GM23338 (cell line): Measurements from ENCODE around the gene IFTAP. TPM values are rescaled to one million over a fixed set of nuclear protein-coding genes. Genes with fewer than 3 reads are reported as not detected.

Experiments
- ATAC-seq: fragments of 200-7000 bp; cut with Tn5 transposase; 3 replicates; pipeline ENCODE4 v1.9.1; 2020
- DNase-seq: peaks from one replicate; pipeline ENCODE4 v3.0.0-alpha.2; 2015; ENCODE audit warnings: low spot score
- H2AFZ ChIP-seq: fragments of 200-600 bp; sonication (generic); 2 replicates; pipeline ENCODE4 v1.8.0; 2016; ENCODE audit warnings: antibody characterized with exemption, mild to moderate bottlenecking, moderate library complexity
- H3F3A ChIP-seq: fragments of 200-600 bp; sonication (generic); replicated peaks from 2 replicates; pipeline ENCODE4 v1.8.0; 2017; ENCODE audit warnings: antibody characterized with exemption, mixed run types, low read depth
- H3K27ac ChIP-seq: fragments of 200-600 bp; sonication (generic); 2 replicates; pipeline ENCODE4 v1.6.1; 2016; ENCODE audit warnings: low read depth
- H3K27me3 ChIP-seq: fragments of 200-600 bp; sonication (generic); 2 replicates; pipeline ENCODE4 v1.8.0; 2016; ENCODE audit warnings: mild to moderate bottlenecking, mixed run types, moderate library complexity; ENCODE audit not compliant: insufficient read depth
- H3K36me3 ChIP-seq: fragments of 200-600 bp; sonication (generic); 2 replicates; pipeline ENCODE4 v1.8.0; 2016; ENCODE audit warnings: mild to moderate bottlenecking; ENCODE audit not compliant: insufficient read depth
- H3K4me1 ChIP-seq: fragments of 200-600 bp; sonication (generic); 2 replicates; pipeline ENCODE4 v1.8.0; 2016; ENCODE audit warnings: mild to moderate bottlenecking, moderate library complexity; ENCODE audit not compliant: insufficient read depth
- H3K4me2 ChIP-seq: fragments of 200-600 bp; sonication (generic); 2 replicates; pipeline ENCODE4 v1.7.1; 2017; ENCODE audit warnings: mixed run types
- H3K4me3 ChIP-seq: fragments of 200-600 bp; sonication (generic); 2 replicates; pipeline ENCODE4 v1.6.1; 2016; ENCODE audit warnings: mixed run types
- H3K79me2 ChIP-seq: fragments of 200-600 bp; sonication (generic); replicated peaks from 2 replicates; pipeline ENCODE4 v1.8.0; 2017; ENCODE audit warnings: mild to moderate bottlenecking; ENCODE audit not compliant: insufficient read depth
- H3K9me2 ChIP-seq: fragments of 200-600 bp; sonication (generic); 2 replicates; pipeline ENCODE4 v1.8.0; 2017; ENCODE audit not compliant: insufficient read depth
- H4K20me1 ChIP-seq: fragments of 200-600 bp; sonication (generic); replicated peaks from 2 replicates; pipeline ENCODE4 v1.8.0; 2017; ENCODE audit warnings: mild to moderate bottlenecking; ENCODE audit not compliant: insufficient read depth
- H3K27ac Mint-ChIP-seq: 2 replicates; pipeline ENCODE4 v1.8.0; 2020; ENCODE audit warnings: inconsistent platforms, mild to moderate bottlenecking, moderate library complexity, mixed read lengths
- H3K27me3 Mint-ChIP-seq: 3 replicates; pipeline ENCODE4 v1.8.0; 2022; ENCODE audit warnings: low read depth, mild to moderate bottlenecking, moderate library complexity, mixed read lengths, inconsistent platforms; ENCODE audit not compliant: insufficient read depth, poor library complexity
- H3K36me3 Mint-ChIP-seq: 3 replicates; pipeline ENCODE4 v1.8.0; 2021; ENCODE audit warnings: low read depth, mild to moderate bottlenecking, inconsistent platforms, moderate library complexity, mixed read lengths
- H3K4me1 Mint-ChIP-seq: 3 replicates; pipeline ENCODE4 v1.8.0; 2020; ENCODE audit warnings: mild to moderate bottlenecking, inconsistent platforms, mixed read lengths
- H3K4me3 Mint-ChIP-seq: 3 replicates; pipeline ENCODE4 v1.8.0; 2021; ENCODE audit warnings: moderate library complexity, mild to moderate bottlenecking, inconsistent platforms, mixed read lengths
- H3K9me3 Mint-ChIP-seq: 3 replicates; pipeline ENCODE4 v1.8.0; 2020; ENCODE audit warnings: moderate library complexity, mild to moderate bottlenecking, inconsistent platforms, mixed read lengths
- CREB1 ChIP-seq: fragments of 250-450 bp; sonication (Bioruptor Pico); IDR thresholded peaks from 2 replicates; pipeline ENCODE4 v1.5.0; 2020; ENCODE audit warnings: low read depth, mild to moderate bottlenecking, moderate library complexity
- CTCF ChIP-seq, 2 experiments: fragments of 200-600 bp in 1 of 2; sonication (generic) in 1 of 2; conservative IDR thresholded peaks; 2 replicates each; pipeline versions ENCODE4 v1.5.1 to v1.6.1; 2016 to 2017; ENCODE audit warnings: antibody characterized with exemption in 2 of 2, low read depth in 2 of 2, mild to moderate bottlenecking in 2 of 2, moderate library complexity in 1 of 2
- EZH2 ChIP-seq: fragments of 200-600 bp; sonication (generic); IDR thresholded peaks from one replicate; pipeline ENCODE4 v1.8.0; 2017; ENCODE audit warnings: antibody characterized with exemption, mild to moderate bottlenecking, low read depth; ENCODE audit not compliant: unreplicated experiment
- EZH2phosphoT487 ChIP-seq: fragments of 200-600 bp; sonication (generic); IDR thresholded peaks from one replicate; pipeline ENCODE4 v1.8.1; 2018; ENCODE audit warnings: antibody characterized with exemption; ENCODE audit not compliant: unreplicated experiment
- JUNB ChIP-seq: IDR thresholded peaks from one replicate; pipeline ENCODE4 v1.6.1; 2016; ENCODE audit warnings: antibody characterized with exemption; ENCODE audit not compliant: unreplicated experiment
- NANOG ChIP-seq: IDR thresholded peaks from 2 replicates; pipeline ENCODE4 v1.6.1; 2016; ENCODE audit warnings: antibody characterized with exemption, borderline replicate concordance
- POLR2AphosphoS5 ChIP-seq: IDR thresholded peaks from 2 replicates; pipeline ENCODE4 v1.6.1; 2016; ENCODE audit warnings: antibody characterized with exemption, low read depth
- STAT1 ChIP-seq: IDR thresholded peaks from one replicate; pipeline ENCODE4 v1.6.1; 2016; ENCODE audit warnings: antibody characterized with exemption; ENCODE audit not compliant: unreplicated experiment
- ZNF114 ChIP-seq: fragments of 250-450 bp; sonication (Bioruptor Pico); IDR thresholded peaks from 2 replicates; pipeline ENCODE4 v1.5.0; 2020; ENCODE audit warnings: mild to moderate bottlenecking, moderate library complexity
- ZNF462 ChIP-seq: fragments of 250-450 bp; sonication (Bioruptor Pico); IDR thresholded peaks from 2 replicates; pipeline ENCODE4 v1.5.0; 2020; ENCODE audit warnings: mild to moderate bottlenecking, moderate library complexity
- polyA plus RNA-seq: library from polyadenylated mRNA; unstranded; fragments of >200 nt; fragmentation: Nextera tagmentation; extraction: Ambion mirVana; gene quantifications from 2 replicates; pipeline ENCODE4 v1.2.1, GENCODE V29; 2016
- total RNA-seq: library from RNA; depleted of rRNA; stranded (reverse); fragments of >200 nt; shearing (Covaris generic); gene quantifications from 2 replicates; pipeline ENCODE4 v1.2.3, GENCODE V29; 2014
- TF ChIP-seq, protein P1 (sequence below): IDR thresholded peaks from one replicate; pipeline ENCODE4 v1.6.1; 2018; ENCODE audit warnings: antibody characterized with exemption; ENCODE audit not compliant: unreplicated experiment
- TF ChIP-seq, protein P2 (sequence below): IDR thresholded peaks from 2 replicates; pipeline ENCODE4 v1.6.1; 2016; ENCODE audit warnings: antibody characterized with exemption

Gene IFTAP
- total and polyA plus RNA-seq, 2 experiments from 2014 or later = 17.1 to 39.1 TPM

GRCh38 chr11:36627471-36627870 lies 33.2 kb downstream of the IFTAP start (continued):
- TF ChIP-seq, protein P1, sequence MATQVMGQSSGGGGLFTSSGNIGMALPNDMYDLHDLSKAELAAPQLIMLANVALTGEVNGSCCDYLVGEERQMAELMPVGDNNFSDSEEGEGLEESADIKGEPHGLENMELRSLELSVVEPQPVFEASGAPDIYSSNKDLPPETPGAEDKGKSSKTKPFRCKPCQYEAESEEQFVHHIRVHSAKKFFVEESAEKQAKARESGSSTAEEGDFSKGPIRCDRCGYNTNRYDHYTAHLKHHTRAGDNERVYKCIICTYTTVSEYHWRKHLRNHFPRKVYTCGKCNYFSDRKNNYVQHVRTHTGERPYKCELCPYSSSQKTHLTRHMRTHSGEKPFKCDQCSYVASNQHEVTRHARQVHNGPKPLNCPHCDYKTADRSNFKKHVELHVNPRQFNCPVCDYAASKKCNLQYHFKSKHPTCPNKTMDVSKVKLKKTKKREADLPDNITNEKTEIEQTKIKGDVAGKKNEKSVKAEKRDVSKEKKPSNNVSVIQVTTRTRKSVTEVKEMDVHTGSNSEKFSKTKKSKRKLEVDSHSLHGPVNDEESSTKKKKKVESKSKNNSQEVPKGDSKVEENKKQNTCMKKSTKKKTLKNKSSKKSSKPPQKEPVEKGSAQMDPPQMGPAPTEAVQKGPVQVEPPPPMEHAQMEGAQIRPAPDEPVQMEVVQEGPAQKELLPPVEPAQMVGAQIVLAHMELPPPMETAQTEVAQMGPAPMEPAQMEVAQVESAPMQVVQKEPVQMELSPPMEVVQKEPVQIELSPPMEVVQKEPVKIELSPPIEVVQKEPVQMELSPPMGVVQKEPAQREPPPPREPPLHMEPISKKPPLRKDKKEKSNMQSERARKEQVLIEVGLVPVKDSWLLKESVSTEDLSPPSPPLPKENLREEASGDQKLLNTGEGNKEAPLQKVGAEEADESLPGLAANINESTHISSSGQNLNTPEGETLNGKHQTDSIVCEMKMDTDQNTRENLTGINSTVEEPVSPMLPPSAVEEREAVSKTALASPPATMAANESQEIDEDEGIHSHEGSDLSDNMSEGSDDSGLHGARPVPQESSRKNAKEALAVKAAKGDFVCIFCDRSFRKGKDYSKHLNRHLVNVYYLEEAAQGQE = no peak
- TF ChIP-seq EZH2 = no peak
- no peak for TF ChIP-seq EZH2phosphoT487
- no peak for TF ChIP-seq CTCF (conservative IDR thresholded peaks at IDR 0.05; ENCODE audit: low read depth in 2 of 2)
- TF ChIP-seq, protein P2, sequence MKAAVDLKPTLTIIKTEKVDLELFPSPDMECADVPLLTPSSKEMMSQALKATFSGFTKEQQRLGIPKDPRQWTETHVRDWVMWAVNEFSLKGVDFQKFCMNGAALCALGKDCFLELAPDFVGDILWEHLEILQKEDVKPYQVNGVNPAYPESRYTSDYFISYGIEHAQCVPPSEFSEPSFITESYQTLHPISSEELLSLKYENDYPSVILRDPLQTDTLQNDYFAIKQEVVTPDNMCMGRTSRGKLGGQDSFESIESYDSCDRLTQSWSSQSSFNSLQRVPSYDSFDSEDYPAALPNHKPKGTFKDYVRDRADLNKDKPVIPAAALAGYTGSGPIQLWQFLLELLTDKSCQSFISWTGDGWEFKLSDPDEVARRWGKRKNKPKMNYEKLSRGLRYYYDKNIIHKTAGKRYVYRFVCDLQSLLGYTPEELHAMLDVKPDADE = no peak
- TF ChIP-seq NANOG = no peak
- no peak for TF ChIP-seq POLR2AphosphoS5

GRCh38 chr11:36628141-36628540 lies 33.8 kb downstream of the IFTAP start:
- no peak for ATAC-seq
- no peak overlapping the region for H3K4me3 ChIP-seq
- no peaks in the 10 kb centered on the region for H3K9me3 Mint-ChIP-seq
- H2AFZ ChIP-seq = no peak overlapping the region
- no peaks in the 10 kb centered on the region for H4K20me1 ChIP-seq
- H3K4me1 ChIP-seq = no peaks in the 10 kb centered on the region
- no peaks in the 10 kb centered on the region for H3F3A ChIP-seq
- DNase-seq = no peak
- no peak overlapping the region for H3K27ac ChIP-seq
- no peaks in the 10 kb centered on the region for H3K27me3 ChIP-seq
- H3K27ac Mint-ChIP-seq = no peak overlapping the region
- no peaks in the 10 kb centered on the region for H3K36me3 Mint-ChIP-seq
- no peak overlapping the region for H3K4me3 Mint-ChIP-seq
- H3K27me3 Mint-ChIP-seq = no peaks in the 10 kb centered on the region
- no peak overlapping the region for H3K4me2 ChIP-seq
- H3K9me2 ChIP-seq = no peaks in the 10 kb centered on the region
- no peaks in the 10 kb centered on the region for H3K4me1 Mint-ChIP-seq
- no peaks in the 10 kb centered on the region for H3K79me2 ChIP-seq
- H3K36me3 ChIP-seq = no peaks in the 10 kb centered on the region
- no peak for TF ChIP-seq CREB1 (CRISPR knock-in tag)
- no peak for TF ChIP-seq ZNF462 (CRISPR knock-in tag)
- TF ChIP-seq, protein P2 = no peak
- TF ChIP-seq EZH2 = no peak
- no peak for TF ChIP-seq EZH2phosphoT487
- no peak for TF ChIP-seq POLR2AphosphoS5
- TF ChIP-seq JUNB = no peak
- no peak for TF ChIP-seq STAT1
- no peak for TF ChIP-seq ZNF114
